AG09319 (cell line): Measurements from ENCODE around the gene PRLR.
"Not testable (repeated sequence)": the region's sequence is repeated elsewhere in the genome, so short reads cannot be mapped to it uniquely, and the experiment has no call there.

Source experiments
- DNase-seq: peaks from one replicate; pipeline ENCODE4 v3.0.0-alpha.2; 2010; ENCODE audit warnings: low read depth; ENCODE audit errors: extremely low read depth
- TF ChIP-seq, protein P1 (sequence below): IDR thresholded peaks from 2 replicates; pipeline ENCODE4 v1.5.1; 2011; ENCODE audit warnings: low read depth, mild to moderate bottlenecking, inconsistent platforms, low read length, moderate library complexity

Gene PRLR

GRCh38 chr5:35117967-35118366, 112.3 kb downstream of the PRLR start:
- no peak for DNase-seq
- TF ChIP-seq, protein P1, sequence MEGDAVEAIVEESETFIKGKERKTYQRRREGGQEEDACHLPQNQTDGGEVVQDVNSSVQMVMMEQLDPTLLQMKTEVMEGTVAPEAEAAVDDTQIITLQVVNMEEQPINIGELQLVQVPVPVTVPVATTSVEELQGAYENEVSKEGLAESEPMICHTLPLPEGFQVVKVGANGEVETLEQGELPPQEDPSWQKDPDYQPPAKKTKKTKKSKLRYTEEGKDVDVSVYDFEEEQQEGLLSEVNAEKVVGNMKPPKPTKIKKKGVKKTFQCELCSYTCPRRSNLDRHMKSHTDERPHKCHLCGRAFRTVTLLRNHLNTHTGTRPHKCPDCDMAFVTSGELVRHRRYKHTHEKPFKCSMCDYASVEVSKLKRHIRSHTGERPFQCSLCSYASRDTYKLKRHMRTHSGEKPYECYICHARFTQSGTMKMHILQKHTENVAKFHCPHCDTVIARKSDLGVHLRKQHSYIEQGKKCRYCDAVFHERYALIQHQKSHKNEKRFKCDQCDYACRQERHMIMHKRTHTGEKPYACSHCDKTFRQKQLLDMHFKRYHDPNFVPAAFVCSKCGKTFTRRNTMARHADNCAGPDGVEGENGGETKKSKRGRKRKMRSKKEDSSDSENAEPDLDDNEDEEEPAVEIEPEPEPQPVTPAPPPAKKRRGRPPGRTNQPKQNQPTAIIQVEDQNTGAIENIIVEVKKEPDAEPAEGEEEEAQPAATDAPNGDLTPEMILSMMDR: no peak

DNA sequence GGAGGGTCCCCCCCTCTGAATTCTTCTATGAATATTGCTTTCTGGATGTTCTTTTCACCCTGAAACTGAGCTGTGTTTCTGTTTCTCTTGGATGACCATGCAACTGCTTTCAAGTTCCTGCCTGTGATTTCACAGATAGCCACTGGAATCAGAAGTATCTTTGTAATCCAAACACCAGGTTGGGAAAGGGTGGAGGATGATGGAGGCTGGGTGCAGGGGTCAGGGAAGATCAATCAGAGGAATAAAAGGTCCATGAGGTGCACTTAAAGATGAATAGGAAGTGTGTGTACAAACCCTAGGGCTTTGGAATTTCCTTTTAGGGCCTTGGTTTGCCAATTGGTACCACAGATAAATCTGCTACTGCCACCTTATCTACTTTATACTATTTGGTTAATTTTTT, 114.4 kb downstream of the PRLR start:
- DNase-seq: no peak
- TF ChIP-seq, protein P1: no peak

DNA sequence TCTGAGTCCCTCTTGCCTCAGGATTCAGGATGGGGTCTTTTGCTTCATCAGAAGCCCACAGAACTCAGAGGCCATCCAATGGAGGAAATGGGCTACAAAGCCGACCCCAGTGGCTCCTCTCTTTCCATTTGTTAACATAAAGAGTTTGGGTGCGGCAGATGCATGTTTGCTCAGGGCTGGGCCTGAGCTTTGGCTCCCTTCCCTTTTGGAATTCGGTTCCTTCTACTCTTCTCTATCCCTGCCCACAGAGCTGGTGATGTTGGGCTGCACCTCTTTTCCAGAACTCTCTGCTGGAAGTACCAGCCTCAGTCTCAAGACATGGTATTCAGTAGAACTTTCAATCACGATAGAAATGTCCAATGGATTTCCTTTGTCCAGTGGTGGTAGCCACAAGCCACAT, 115.6 kb downstream of the PRLR start:
- TF ChIP-seq, protein P1: no peak
- DNase-seq: no peak

GRCh38 chr5:35112300-35112699, 118.0 kb downstream of the PRLR start:
- DNase-seq: no peak
- TF ChIP-seq, protein P1: no peak

DNA sequence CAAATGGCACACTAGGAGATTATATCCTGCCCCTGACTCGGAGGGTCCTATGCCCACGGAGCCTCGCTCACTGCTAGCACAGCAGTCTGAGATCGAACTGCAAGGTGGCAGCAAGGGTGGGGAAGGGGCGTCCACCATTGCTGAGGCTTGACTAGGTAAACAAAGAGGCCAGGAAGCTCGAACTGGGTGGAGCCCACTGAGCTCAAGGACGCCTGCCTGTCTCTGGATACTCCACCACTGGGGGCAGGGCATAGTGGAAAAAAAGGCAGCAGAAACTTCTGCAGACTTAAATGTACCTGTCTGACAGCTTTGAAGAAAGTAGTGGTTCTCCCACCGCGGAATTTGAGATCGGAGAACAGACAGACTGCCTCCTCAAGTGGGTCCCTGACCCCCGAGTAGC, 125.7 kb downstream of the PRLR start:
- not testable (repeated sequence) for DNase-seq

DNA sequence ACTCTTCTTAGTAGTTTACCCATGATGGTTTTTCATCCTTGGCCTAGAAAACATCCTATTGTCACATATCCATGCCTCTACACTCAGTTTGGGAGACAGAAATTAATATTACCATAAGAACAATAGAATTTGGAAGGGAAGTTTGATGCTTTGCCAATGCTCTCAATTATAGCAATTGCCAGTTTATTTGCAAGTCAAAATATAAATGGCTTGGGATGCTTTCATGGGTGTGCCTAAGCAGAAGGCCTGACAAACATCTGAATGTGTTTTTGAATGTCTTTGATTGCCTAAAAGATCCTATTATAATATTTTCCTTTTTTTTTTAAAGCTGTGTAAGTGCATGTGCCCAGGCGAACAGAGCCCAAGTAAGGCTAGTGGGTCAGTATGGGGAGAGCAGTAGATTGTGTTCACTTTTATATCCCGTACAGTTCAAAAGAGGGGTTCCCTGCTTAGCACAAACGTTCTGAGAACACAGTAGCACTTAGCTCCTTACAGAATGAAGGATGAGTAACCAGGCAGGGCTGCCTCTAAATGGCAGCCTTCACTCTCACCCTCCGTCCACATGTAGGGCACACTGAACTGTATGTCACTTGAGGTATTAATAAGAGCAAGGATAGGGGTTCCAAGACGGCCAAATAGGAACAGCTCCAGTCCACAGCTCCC, 126.5 kb downstream of the PRLR start:
- TF ChIP-seq, protein P1: no peak

GRCh38 chr5:35101720-35102119, 128.6 kb downstream of the PRLR start:
- not testable (repeated sequence) for DNase-seq

More for the DNA sequence above, 126.5 kb downstream of the PRLR start:
- no peak for DNase-seq

GRCh38 chr5:35101016-35101415, 129.3 kb downstream of the PRLR start:
- no peak for DNase-seq
- TF ChIP-seq, protein P1: no peak
